SKM-1 treated with dmso at 0.1 percent for 144 hours (cell line): ENCODE results near the gene LMO1.

Experiments
- DNase-seq: peaks from one replicate; lab custom pipeline; 2025; ENCODE audit not compliant: unreplicated experiment; lab: John Stamatoyannopoulos, UW

Gene LMO1

GRCh38 chr11:8207080-8208000 lies 56.3 kb downstream of the LMO1 start:
- no peak for DNase-seq

GRCh38 chr11:8206251-8207079 lies 57.2 kb downstream of the LMO1 start:
- DNase-seq = peak; percentile 11

GRCh38 chr11:8205566-8205965 lies 58.1 kb downstream of the LMO1 start:
- no peak for DNase-seq

GRCh38 chr11:8204596-8204995 lies 59.1 kb downstream of the LMO1 start:
- no peak for DNase-seq

DNA sequence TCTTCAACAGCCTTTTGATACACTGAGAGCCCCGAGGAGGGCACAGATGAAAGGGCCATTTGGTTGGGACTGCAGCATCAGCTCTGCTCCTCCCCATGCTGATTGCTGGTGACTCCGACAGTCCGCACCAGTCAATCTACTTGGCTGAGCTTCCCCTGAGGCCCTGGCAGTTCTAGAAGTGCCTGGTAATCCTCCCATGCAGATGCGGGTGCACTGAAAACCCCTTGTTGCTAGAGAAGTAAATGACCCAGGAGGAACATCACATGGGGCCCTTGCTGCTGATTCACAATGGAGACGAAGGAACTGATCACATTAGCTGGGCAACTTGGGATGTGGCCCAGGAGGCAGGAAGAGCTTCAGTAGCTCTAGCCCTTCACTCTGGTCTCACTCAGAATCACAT lies 59.7 kb downstream of the LMO1 start:
- no peak for DNase-seq

DNA sequence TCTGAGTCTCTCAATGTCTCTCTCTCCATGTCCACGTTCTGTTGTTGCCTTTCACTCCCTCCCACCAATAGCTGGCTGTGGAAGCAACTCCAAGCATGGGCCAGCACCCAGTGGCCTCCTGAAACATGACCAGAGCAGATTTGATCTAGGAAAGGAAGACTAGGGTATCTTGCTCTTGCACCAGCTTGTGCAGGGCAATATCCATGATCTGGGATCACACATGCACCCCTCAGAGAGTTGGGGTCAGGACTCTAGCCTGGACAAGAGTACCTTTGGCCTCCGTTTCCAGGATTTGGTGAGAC lies 60.3 kb downstream of the LMO1 start:
- DNase-seq = no peak

DNA sequence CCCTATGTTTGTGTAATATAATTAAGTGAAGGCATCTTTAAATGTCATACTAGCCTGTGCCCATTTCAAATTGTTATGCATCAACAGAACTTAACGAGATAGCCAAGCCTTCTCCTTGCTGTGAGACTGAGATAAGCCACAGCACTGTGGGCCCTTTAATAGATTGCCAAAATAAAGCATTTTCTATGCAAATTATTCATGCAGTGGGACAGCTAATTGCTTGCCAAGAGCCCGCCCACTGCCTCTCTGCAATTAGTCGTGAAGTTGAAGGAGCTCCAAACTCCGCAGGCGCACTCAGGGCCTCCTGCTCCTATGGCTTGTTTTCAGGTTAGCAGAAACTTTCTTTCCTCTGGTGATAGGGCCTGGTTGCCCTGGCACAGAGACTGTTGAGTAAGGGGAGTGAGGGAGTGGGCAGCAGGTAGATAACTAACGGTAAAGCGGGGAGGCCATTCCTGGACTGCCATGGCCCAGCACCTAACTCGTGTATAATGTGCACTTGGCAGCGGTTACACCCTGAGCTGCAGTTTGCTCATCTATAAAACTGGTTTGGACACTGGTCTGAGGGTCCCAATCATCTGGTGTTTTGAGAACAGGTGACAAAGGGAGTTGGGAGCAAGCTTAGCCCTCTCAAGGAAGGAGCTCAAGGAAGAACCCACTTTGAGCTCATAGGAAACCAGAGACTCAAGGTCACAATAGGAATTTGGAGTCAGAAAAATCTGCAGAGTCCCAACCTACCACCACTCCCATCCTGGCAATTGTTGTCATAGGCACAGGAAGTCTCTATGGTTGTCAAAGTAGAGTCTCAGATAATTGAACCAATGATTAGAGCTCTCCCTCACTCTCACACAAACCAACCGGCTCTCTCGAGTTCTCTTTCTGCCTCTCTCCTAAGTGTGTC lies 60.9 kb downstream of the LMO1 start:
- no peak for DNase-seq

- peak; percentile 10 for DNase-seq
Measured at GRCh38 chr11:8201644-8202365, 61.9 kb downstream of the LMO1 start.

GRCh38 chr11:8199676-8200075 lies 64.0 kb downstream of the LMO1 start:
- DNase-seq = no peak

DNA sequence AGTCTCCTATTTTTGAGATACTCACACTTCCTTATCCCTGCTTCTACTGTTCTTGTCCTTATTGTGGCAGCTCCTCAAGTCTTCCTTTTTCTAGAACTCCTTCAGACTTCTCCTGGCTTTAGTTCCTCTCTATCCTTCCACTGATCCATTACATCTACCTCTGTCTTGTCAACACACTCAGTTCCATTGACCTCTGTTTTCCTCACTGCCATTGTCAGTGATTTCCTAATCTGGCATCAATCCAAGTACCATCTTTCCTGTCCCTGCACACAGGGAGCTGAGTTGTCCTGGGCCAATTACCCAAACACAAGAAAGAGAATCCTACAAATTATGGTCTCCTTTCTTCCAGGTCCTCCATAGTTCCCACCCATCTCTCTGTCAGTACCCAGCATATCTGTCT lies 66.9 kb downstream of the LMO1 start:
- no peak for DNase-seq

- no peak for DNase-seq
Measured at GRCh38 chr11:8194956-8195355, 68.7 kb downstream of the LMO1 start.

DNA sequence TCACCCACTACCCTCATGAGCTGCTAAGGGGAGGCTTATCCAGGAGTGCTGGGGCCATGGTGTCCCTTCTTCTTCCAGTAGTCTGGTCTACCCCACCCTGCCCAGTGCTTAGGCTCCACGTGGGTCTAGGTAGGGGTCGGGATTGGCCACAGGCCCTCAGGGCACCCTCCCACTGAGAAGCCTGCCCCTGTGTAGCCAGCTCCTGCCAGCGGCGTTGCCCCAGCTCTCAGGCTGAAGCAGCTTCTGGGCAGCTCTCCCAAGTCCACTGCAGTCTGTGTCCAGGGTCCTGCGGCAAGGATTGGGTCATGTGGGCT lies 70.8 kb downstream of the LMO1 start:
- DNase-seq = no peak

- peak; percentile 36 for DNase-seq
Measured at GRCh38 chr11:8192016-8192895, 71.4 kb downstream of the LMO1 start.

GRCh38 chr11:8190431-8190830 lies 73.2 kb downstream of the LMO1 start:
- no peak for DNase-seq

- no peak for DNase-seq
Measured at GRCh38 chr11:8186429-8186828, 77.2 kb downstream of the LMO1 start.

- DNase-seq = no peak
Measured at GRCh38 chr11:8183111-8183510, 80.6 kb downstream of the LMO1 start.

- DNase-seq = no peak
Measured at GRCh38 chr11:8180469-8180868, 83.2 kb downstream of the LMO1 start.

- DNase-seq = no peak
Measured at GRCh38 chr11:8178297-8178696, 85.4 kb downstream of the LMO1 start.

GRCh38 chr11:8177136-8177535 lies 86.5 kb downstream of the LMO1 start:
- DNase-seq = no peak
